Measurements from ENCODE around the gene ITPR1.

- TF ChIP-seq CTCF (IDR thresholded peaks at IDR 0.05) (no peak), POLR2A (IDR thresholded peaks at IDR 0.05) (no peak)
Measured at GRCh38 chr3:4570840-4571621, 77.9 kb downstream of the ITPR1 start.

Data from heart left ventricle (tissue), 13 donors.